K562 (cell line): ENCODE data around the gene PIH1D1. TPM values are rescaled to one million over a fixed set of nuclear protein-coding genes. Genes with fewer than 3 reads are reported as not detected.

Experiments
- CHD4 ChIP-seq: fragments of 200-600 bp; sonication (generic); IDR thresholded peaks from 3 replicates; pipeline ENCODE4 v1.6.1; 2012; ENCODE audit warnings: low read depth, mild to moderate bottlenecking, mixed read lengths, low read length, inconsistent platforms; ENCODE audit not compliant: insufficient read depth, insufficient replicate concordance, poor library complexity, severe bottlenecking
- DPF2 ChIP-seq: fragments of 450-650 bp; IDR thresholded peaks from 2 replicates; pipeline ENCODE4 v1.6.1; 2016
- KDM5B ChIP-seq: fragments of 200-600 bp; sonication (generic); IDR thresholded peaks from 2 replicates; pipeline ENCODE4 v1.6.1; 2012; ENCODE audit warnings: low read depth, mild to moderate bottlenecking, moderate library complexity, low read length, control low read depth, inconsistent platforms; ENCODE audit not compliant: insufficient replicate concordance
- NFYB ChIP-seq: IDR thresholded peaks from 2 replicates; pipeline ENCODE4 v1.6.1; 2011; ENCODE audit warnings: mild to moderate bottlenecking, moderate library complexity; ENCODE audit not compliant: insufficient read length; ENCODE audit errors: extremely low read depth
- NONO ChIP-seq, 2 experiments: fragments of 200-400 bp in 1 of 2; fragments of 450-650 bp in 1 of 2; formaldehyde crosslinking in 1 of 2; IDR thresholded peaks; 2 replicates each; pipeline ENCODE4 v1.6.1; 2017; ENCODE audit warnings: low read depth in 2 of 2, mild to moderate bottlenecking in 2 of 2, moderate library complexity in 2 of 2, low read length in 1 of 2
- NR2F6 ChIP-seq: fragments of 450-650 bp; formaldehyde crosslinking; IDR thresholded peaks from 2 replicates; pipeline ENCODE4 v1.4.0; 2020; ENCODE audit warnings: mild to moderate bottlenecking
- PML ChIP-seq: IDR thresholded peaks from 2 replicates; pipeline ENCODE4 v1.6.1; 2012; ENCODE audit warnings: low read length, inconsistent platforms
- RBM22 ChIP-seq: fragments of 200-400 bp; formaldehyde crosslinking; IDR thresholded peaks from 2 replicates; pipeline ENCODE4 v1.6.1; 2018; ENCODE audit warnings: low read length, low read depth; ENCODE audit not compliant: poor library complexity, severe bottlenecking
- TAF1 ChIP-seq: IDR thresholded peaks from 2 replicates; pipeline ENCODE4 v1.6.1; 2011; ENCODE audit warnings: mild to moderate bottlenecking, low read length, moderate library complexity; ENCODE audit not compliant: insufficient read depth, control insufficient read depth, severe bottlenecking; ENCODE audit errors: extremely low read depth
- TAF7 ChIP-seq: fragments of 450-650 bp; IDR thresholded peaks from 2 replicates; pipeline ENCODE4 v1.6.1; 2016; ENCODE audit warnings: missing genetic modification characterization, missing compliant biosample characterization
- TCF3 ChIP-seq: sonication (generic); formaldehyde crosslinking; IDR thresholded peaks from 2 replicates; pipeline ENCODE4 v1.4.0; 2020; ENCODE audit warnings: mild to moderate bottlenecking, missing genetic modification reagents
- TCF7L2 ChIP-seq: fragments of 150-350 bp; IDR thresholded peaks from 2 replicates; pipeline ENCODE4 v1.6.1; 2016; ENCODE audit warnings: low read depth, mild to moderate bottlenecking, low read length, moderate library complexity
- TEAD4 ChIP-seq, 2 experiments: sonication (generic) in 1 of 2; formaldehyde crosslinking in 1 of 2; IDR thresholded peaks; 2 replicates each; pipeline versions ENCODE4 v1.6.1 to v1.8.0; 2012 to 2022; ENCODE audit warnings: borderline replicate concordance in 1 of 2, inconsistent platforms in 1 of 2, low read length in 1 of 2, mild to moderate bottlenecking in 1 of 2, missing genetic modification reagents in 1 of 2
- XRCC4 ChIP-seq: IDR thresholded peaks from one replicate; pipeline ENCODE4 v1.6.1; 2011; ENCODE audit not compliant: insufficient read depth, insufficient read length; ENCODE audit errors: extremely low read depth
- ZFP1 ChIP-seq: fragments of 450-650 bp; formaldehyde crosslinking; IDR thresholded peaks from 2 replicates; pipeline ENCODE4 v1.4.0; 2020; ENCODE audit warnings: mild to moderate bottlenecking, mixed read lengths
- ZNF232 ChIP-seq: sonication (generic); formaldehyde crosslinking; IDR thresholded peaks from 2 replicates; pipeline ENCODE4 v1.8.0; 2022; ENCODE audit warnings: mild to moderate bottlenecking, missing genetic modification reagents
- polyA plus RNA-seq, 8 experiments: library from polyadenylated mRNA; depleted of rRNA in 4 of 8; stranded (reverse) in 5 of 8; unstranded in 3 of 8; fragments of >200 nt; fragmentation: Nextera tagmentation in 2 of 8; fragmentation: Illumina TruSeq in 1 of 8; extraction: Ambion mirVana in 2 of 8; extraction: Trizol in 1 of 8; gene quantifications; 2 replicates each; pipeline versions ENCODE4 v1.2.1 to v1.2.3, GENCODE V29; 2011 to 2014; ENCODE audit warnings: inconsistent platforms in 1 of 8, missing spikeins in 1 of 8
- total RNA-seq, 7 experiments: library from RNA; depleted of rRNA in 6 of 7; stranded (reverse); fragments of >200 nt in 6 of 7; fragmentation: Illumina TruSeq in 2 of 7; extraction: Trizol in 2 of 7; gene quantifications; 2 replicates each; pipeline versions ENCODE4 v1.2.1 to v1.2.3, GENCODE V29; 2011 to 2021; ENCODE audit warnings: low replicate concordance in 1 of 7
- TF ChIP-seq, protein P1 (sequence below): sonication (generic); formaldehyde crosslinking; IDR thresholded peaks from 2 replicates; pipeline ENCODE4 v1.8.1; 2023; ENCODE audit warnings: mild to moderate bottlenecking, missing genetic modification reagents, moderate library complexity
- TF ChIP-seq, protein P2 (sequence below): fragments of 250-450 bp; sonication (Bioruptor Pico); IDR thresholded peaks from 2 replicates; pipeline ENCODE4 v1.8.0; 2021; ENCODE audit warnings: borderline replicate concordance, mild to moderate bottlenecking, moderate library complexity; ENCODE audit not compliant: poor library complexity, severe bottlenecking
- TF ChIP-seq, protein P3 (sequence below): fragments of 450-650 bp; IDR thresholded peaks from 2 replicates; pipeline ENCODE4 v1.6.1; 2016; ENCODE audit warnings: mild to moderate bottlenecking

PIH1D1 gene
- total and polyA plus RNA-seq, 9 of the 15 experiments (the other 6 are each of a cell fraction or from before 2014, with no cell fraction given): 26.5 to 224 (median 137) TPM

DNA sequence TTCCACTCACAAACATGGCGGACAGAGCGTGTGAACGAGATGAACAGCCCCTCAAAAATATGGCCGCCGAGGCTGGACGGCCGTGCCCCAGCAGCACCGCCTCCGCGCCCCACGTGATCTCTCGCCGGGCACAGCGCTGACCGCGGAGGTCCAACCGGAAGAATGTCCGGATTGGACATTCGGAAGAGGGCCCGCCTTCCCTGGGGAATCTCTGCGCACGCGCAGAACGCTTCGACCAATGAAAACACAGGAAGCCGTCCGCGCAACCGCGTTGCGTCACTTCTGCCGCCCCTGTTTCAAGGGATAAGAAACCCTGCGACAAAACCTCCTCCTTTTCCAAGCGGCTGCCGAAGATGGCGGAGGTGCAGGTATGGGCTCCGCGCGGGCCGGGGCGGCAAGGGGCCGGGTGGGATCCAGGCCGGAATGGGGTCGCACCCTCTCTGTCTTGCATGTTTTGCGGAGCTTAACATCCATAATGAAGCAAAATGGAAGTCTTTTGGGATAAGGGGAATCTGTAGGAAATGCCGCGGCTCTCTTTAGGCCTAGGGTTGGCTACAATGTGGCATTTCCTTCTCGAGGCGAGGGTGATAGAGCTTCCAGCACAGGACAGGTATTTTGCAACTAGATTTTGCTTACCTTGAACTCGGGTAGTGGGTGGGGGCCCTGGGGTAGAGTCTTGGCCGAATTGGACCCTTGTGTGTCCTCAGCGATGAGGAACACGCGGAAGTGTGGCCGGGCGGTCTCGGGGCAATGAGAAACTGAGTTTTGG lies 35.8 kb upstream of the PIH1D1 start, which contains the start of gene RPL13A (continued):
- TF ChIP-seq, protein P1, sequence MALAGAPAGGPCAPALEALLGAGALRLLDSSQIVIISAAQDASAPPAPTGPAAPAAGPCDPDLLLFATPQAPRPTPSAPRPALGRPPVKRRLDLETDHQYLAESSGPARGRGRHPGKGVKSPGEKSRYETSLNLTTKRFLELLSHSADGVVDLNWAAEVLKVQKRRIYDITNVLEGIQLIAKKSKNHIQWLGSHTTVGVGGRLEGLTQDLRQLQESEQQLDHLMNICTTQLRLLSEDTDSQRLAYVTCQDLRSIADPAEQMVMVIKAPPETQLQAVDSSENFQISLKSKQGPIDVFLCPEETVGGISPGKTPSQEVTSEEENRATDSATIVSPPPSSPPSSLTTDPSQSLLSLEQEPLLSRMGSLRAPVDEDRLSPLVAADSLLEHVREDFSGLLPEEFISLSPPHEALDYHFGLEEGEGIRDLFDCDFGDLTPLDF: peak; percentile 61; the same call in 1 of the 2 replicates
- TF ChIP-seq ZFP1 (CRISPR knock-in tag) (no peak), RBM22 (peak; percentile 91), TCF7L2 (no peak), CHD4 (no peak), TAF1 (peak; percentile 100), NFYB (peak; percentile 34), XRCC4 (no peak), TAF7 (tag) (peak; percentile 98), NONO (IDR thresholded peaks at IDR 0.05; ENCODE audit: low read depth in 2 of 2, low read length in 1 of 2) (peak in 1 of 2 experiments; percentile 80; a peak in 2 of 4 replicates), TEAD4 (IDR thresholded peaks at IDR 0.05; ENCODE audit: low read length) (peak; percentile 37; the same call in 1 of the 2 replicates), TEAD4 (CRISPR knock-in tag; IDR thresholded peaks at IDR 0.05; ENCODE audit: borderline replicate concordance) (no peak), KDM5B (peak; percentile 99), NR2F6 (CRISPR knock-in tag) (no peak), TCF3 (CRISPR knock-in tag) (no peak), PML (peak; percentile 94), ZNF232 (CRISPR knock-in tag) (peak; percentile 80), DPF2 (no peak)
- TF ChIP-seq, protein P2, sequence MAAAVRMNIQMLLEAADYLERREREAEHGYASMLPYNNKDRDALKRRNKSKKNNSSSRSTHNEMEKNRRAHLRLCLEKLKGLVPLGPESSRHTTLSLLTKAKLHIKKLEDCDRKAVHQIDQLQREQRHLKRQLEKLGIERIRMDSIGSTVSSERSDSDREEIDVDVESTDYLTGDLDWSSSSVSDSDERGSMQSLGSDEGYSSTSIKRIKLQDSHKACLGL (CRISPR knock-in tag): no peak
- TF ChIP-seq, protein P3, sequence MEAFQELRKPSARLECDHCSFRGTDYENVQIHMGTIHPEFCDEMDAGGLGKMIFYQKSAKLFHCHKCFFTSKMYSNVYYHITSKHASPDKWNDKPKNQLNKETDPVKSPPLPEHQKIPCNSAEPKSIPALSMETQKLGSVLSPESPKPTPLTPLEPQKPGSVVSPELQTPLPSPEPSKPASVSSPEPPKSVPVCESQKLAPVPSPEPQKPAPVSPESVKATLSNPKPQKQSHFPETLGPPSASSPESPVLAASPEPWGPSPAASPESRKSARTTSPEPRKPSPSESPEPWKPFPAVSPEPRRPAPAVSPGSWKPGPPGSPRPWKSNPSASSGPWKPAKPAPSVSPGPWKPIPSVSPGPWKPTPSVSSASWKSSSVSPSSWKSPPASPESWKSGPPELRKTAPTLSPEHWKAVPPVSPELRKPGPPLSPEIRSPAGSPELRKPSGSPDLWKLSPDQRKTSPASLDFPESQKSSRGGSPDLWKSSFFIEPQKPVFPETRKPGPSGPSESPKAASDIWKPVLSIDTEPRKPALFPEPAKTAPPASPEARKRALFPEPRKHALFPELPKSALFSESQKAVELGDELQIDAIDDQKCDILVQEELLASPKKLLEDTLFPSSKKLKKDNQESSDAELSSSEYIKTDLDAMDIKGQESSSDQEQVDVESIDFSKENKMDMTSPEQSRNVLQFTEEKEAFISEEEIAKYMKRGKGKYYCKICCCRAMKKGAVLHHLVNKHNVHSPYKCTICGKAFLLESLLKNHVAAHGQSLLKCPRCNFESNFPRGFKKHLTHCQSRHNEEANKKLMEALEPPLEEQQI: no peak
